Measurements from ENCODE around the gene MED22.

Gene MED22

GRCh38 chr9:133353548-133353947, 5.6 kb upstream of the MED22 start:
- no peak for DNase-seq (ENCODE audit: insufficient read length, low spot score)
- TF ChIP-seq CTCF (IDR thresholded peaks at IDR 0.05; ENCODE audit: insufficient read depth, missing control alignments), result no peak
- no peak for FAIRE-seq

GRCh38 chr9:133352635-133353340, 4.9 kb upstream of the MED22 start:
- no peak for TF ChIP-seq CTCF (IDR thresholded peaks at IDR 0.05; ENCODE audit: insufficient read depth, missing control alignments)
- DNase-seq (ENCODE audit: insufficient read length, low spot score) (no peak), FAIRE-seq (no peak)

- FAIRE-seq (no peak), DNase-seq (ENCODE audit: insufficient read length, low spot score) (no peak)
- TF ChIP-seq CTCF (IDR thresholded peaks at IDR 0.05; ENCODE audit: insufficient read depth, missing control alignments), result peak; percentile 34
Observed at GRCh38 chr9:133351908-133352634, 4.1 kb upstream of the MED22 start.

GRCh38 chr9:133351526-133351907, 3.6 kb upstream of the MED22 start:
- DNase-seq (ENCODE audit: insufficient read length, low spot score) (no peak), FAIRE-seq (no peak)
- no peak for TF ChIP-seq CTCF (IDR thresholded peaks at IDR 0.05; ENCODE audit: insufficient read depth, missing control alignments)

GRCh38 chr9:133349965-133350616, 2.2 kb upstream of the MED22 start:
- FAIRE-seq, result no peak
- no peak for TF ChIP-seq CTCF (IDR thresholded peaks at IDR 0.05; ENCODE audit: insufficient read depth, missing control alignments)

GRCh38 chr9:133348718-133349573, 1.0 kb upstream of the MED22 start:
- FAIRE-seq, result no peak
- TF ChIP-seq CTCF (IDR thresholded peaks at IDR 0.05; ENCODE audit: insufficient read depth, missing control alignments), result no peak
- no peak for DNase-seq (ENCODE audit: insufficient read length, low spot score)

More at GRCh38 chr9:133349965-133350616, 2.2 kb upstream of the MED22 start:
- no peak for DNase-seq (ENCODE audit: insufficient read length, low spot score)
